KMS-11 (cell line): ENCODE results near the gene STK38L.
A peak's percentile ranks its signal among the peaks of the same experiment; 100 is the strongest.

ENCODE experiments used
- H2AFZ ChIP-seq: fragments of 200-600 bp; sonication (generic); 2 replicates; pipeline ENCODE4 v1.6.1; 2016; ENCODE audit warnings: antibody characterized with exemption, mixed run types, low read depth
- H3K27ac ChIP-seq: fragments of 200-600 bp; sonication (generic); 2 replicates; pipeline ENCODE4 v1.6.1; 2016; ENCODE audit warnings: mild to moderate bottlenecking, mixed run types
- H3K27me3 ChIP-seq: fragments of 200-600 bp; sonication (generic); 2 replicates; pipeline ENCODE4 v1.6.1; 2017; ENCODE audit warnings: mild to moderate bottlenecking, low read depth, mixed run types, moderate library complexity; ENCODE audit not compliant: insufficient read depth
- H3K36me3 ChIP-seq: fragments of 200-600 bp; sonication (generic); 2 replicates; pipeline ENCODE4 v1.6.1; 2017; ENCODE audit warnings: mild to moderate bottlenecking, mixed run types; ENCODE audit not compliant: insufficient read depth
- H3K4me1 ChIP-seq: fragments of 200-600 bp; sonication (generic); 2 replicates; pipeline ENCODE4 v1.6.1; 2016; ENCODE audit warnings: mild to moderate bottlenecking, low read depth, mixed run types; ENCODE audit not compliant: poor library complexity, severe bottlenecking
- H3K4me2 ChIP-seq: fragments of 200-600 bp; sonication (generic); 2 replicates; pipeline ENCODE4 v1.7.0; 2016; ENCODE audit warnings: mild to moderate bottlenecking, mixed run types
- H3K4me3 ChIP-seq: fragments of 200-600 bp; sonication (generic); IDR thresholded peaks from 2 replicates; pipeline ENCODE4 v1.6.1; 2017; ENCODE audit warnings: low read depth, low read length, mixed read lengths; ENCODE audit not compliant: insufficient read depth
- H3K79me2 ChIP-seq: fragments of 200-600 bp; sonication (generic); 2 replicates; pipeline ENCODE4 v1.6.1; 2016; ENCODE audit warnings: low read depth, mixed run types; ENCODE audit not compliant: insufficient read depth
- H3K9ac ChIP-seq: fragments of 200-600 bp; sonication (generic); 2 replicates; pipeline ENCODE4 v1.6.1; 2016; ENCODE audit warnings: mild to moderate bottlenecking, mixed run types
- H4K20me1 ChIP-seq: fragments of 200-600 bp; sonication (generic); 2 replicates; pipeline ENCODE4 v1.6.1; 2016; ENCODE audit warnings: mild to moderate bottlenecking, mixed run types; ENCODE audit not compliant: insufficient read depth
- CTCF ChIP-seq: fragments of 200-600 bp; sonication (generic); conservative IDR thresholded peaks from 2 replicates; pipeline ENCODE4 v1.6.1; 2017; ENCODE audit warnings: low read depth, mild to moderate bottlenecking, antibody characterized with exemption, low read length, moderate library complexity, mixed read lengths

Gene STK38L

GRCh38 chr12:27331291-27331926 is 87.3 kb downstream of the STK38L start:
- no peak overlapping the region for H3K4me3 ChIP-seq
- H3K36me3 ChIP-seq: no peaks in the 10 kb centered on the region
- no peak overlapping the region for H3K4me2 ChIP-seq
- no peak overlapping the region for H3K9ac ChIP-seq
- H3K79me2 ChIP-seq: no peaks in the 10 kb centered on the region
- no peaks in the 10 kb centered on the region; the same call in 1 of the 2 replicates for H3K27me3 ChIP-seq
- H3K4me1 ChIP-seq: peaks cover 16% of the 10 kb centered on the region
- H3K27ac ChIP-seq: no peak overlapping the region
- no peak overlapping the region for H2AFZ ChIP-seq
- no peaks in the 10 kb centered on the region for H4K20me1 ChIP-seq
- TF ChIP-seq CTCF: no peak

GRCh38 chr12:27331927-27332324 is 87.8 kb downstream of the STK38L start:
- H2AFZ ChIP-seq: 0 out of 2 replicates have a peak overlapping the region, but pooled peaks have one; percentile 90

GRCh38 chr12:27332407-27332713 is 88.3 kb downstream of the STK38L start:
- Histone ChIP-seq H3K4me2 (peak overlapping the region; percentile 66), H3K27ac (no peak overlapping the region), H3K36me3 (no peaks in the 10 kb centered on the region), H2AFZ (peak overlapping the region; percentile 90), H3K4me1 (peaks cover 19% of the 10 kb centered on the region), H4K20me1 (no peaks in the 10 kb centered on the region), H3K9ac (peak overlapping the region; percentile 56; the same call in 1 of the 2 replicates), H3K4me3 (no peak overlapping the region), H3K79me2 (no peaks in the 10 kb centered on the region), H3K27me3 (no peaks in the 10 kb centered on the region; the same call in 1 of the 2 replicates)
- no peak for TF ChIP-seq CTCF

More at GRCh38 chr12:27331927-27332324, 87.8 kb downstream of the STK38L start:
- H3K79me2 ChIP-seq: no peaks in the 10 kb centered on the region
- no peak overlapping the region for H3K4me3 ChIP-seq
- no peaks in the 10 kb centered on the region; the same call in 1 of the 2 replicates for H3K27me3 ChIP-seq
- no peak for TF ChIP-seq CTCF
- no peaks in the 10 kb centered on the region for H4K20me1 ChIP-seq
- H3K9ac ChIP-seq: no peak overlapping the region
- H3K4me2 ChIP-seq: no peak overlapping the region; the same call in 1 of the 2 replicates
- no peak overlapping the region for H3K27ac ChIP-seq
- H3K4me1 ChIP-seq: peaks cover 16% of the 10 kb centered on the region
- no peaks in the 10 kb centered on the region for H3K36me3 ChIP-seq

GRCh38 chr12:27332714-27333402 is 88.8 kb downstream of the STK38L start, which contains the start of gene BMAL2:
Gene BMAL2 (plus strand): TSS chr12:27332836. CDS start chr12:27333073, 237 bp downstream.
- peak within 1 kb of the TSS; percentile 82 for H3K4me2 ChIP-seq
- no peak within 1 kb of the TSS for H3K4me3 ChIP-seq
- no peaks in the 10 kb centered on the region; the same call in 1 of the 2 replicates for H3K27me3 ChIP-seq
- no peaks in the 10 kb centered on the region for H4K20me1 ChIP-seq
- peak within 1 kb of the TSS; percentile 90 for H2AFZ ChIP-seq
- no peak for TF ChIP-seq CTCF
- no peaks in the 10 kb centered on the region; the same call in 1 of the 2 replicates for H3K79me2 ChIP-seq
- H3K27ac ChIP-seq: no peak within 1 kb of the TSS
- peak within 1 kb of the TSS; percentile 56 for H3K9ac ChIP-seq
- H3K4me1 ChIP-seq: peaks cover 24% of the 10 kb centered on the region
- H3K36me3 ChIP-seq: no peaks in the 10 kb centered on the region
